ENCODE data around the gene ANGPTL4. TPM values are rescaled to one million over a fixed set of nuclear protein-coding genes. Genes with fewer than 3 reads are reported as not detected.

Gene ANGPTL4
- total and polyA plus RNA-seq, 9 of the 15 experiments (the other 6 are each of a cell fraction or from before 2014, with no cell fraction given), result 0.05 to 0.77 (median 0.22) TPM; not detected in 4

DNA sequence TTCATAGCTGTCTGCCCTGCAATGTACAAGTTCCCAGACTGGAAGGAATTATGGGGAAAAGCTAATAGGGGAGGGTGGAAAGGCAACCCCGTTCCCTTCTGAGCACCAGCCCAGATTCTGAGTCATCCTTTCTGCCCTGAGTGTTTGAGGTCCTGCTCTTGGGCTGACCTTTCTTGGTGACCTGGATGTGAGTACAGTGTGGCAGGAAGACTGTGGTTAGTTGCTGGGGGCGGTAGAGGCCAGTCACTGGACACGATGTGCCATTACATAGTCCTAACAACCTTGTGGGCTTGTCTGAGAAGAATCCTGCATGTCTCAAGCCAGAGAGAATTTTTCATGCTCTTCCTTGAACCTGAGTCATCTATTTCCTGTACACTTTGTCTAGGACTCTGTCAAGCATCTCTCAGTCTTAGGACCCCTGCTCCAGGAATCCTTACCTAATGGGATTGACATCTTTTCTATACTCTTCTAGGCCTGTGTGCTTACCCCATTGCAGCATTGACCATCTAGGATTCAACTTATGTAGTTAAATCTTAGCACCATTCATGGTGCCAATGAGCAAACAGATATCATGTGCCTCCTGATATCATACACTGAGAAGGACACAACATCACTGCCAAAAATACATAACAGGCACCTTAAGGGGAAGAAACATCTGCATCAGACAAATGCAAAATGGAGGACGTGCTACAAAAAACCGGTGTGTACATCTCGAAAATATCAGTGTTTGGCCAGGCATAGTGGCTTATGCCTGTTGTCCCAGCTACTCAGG is 8.1 kb upstream of the ANGPTL4 start (continued):
- TF ChIP-seq, protein P1, sequence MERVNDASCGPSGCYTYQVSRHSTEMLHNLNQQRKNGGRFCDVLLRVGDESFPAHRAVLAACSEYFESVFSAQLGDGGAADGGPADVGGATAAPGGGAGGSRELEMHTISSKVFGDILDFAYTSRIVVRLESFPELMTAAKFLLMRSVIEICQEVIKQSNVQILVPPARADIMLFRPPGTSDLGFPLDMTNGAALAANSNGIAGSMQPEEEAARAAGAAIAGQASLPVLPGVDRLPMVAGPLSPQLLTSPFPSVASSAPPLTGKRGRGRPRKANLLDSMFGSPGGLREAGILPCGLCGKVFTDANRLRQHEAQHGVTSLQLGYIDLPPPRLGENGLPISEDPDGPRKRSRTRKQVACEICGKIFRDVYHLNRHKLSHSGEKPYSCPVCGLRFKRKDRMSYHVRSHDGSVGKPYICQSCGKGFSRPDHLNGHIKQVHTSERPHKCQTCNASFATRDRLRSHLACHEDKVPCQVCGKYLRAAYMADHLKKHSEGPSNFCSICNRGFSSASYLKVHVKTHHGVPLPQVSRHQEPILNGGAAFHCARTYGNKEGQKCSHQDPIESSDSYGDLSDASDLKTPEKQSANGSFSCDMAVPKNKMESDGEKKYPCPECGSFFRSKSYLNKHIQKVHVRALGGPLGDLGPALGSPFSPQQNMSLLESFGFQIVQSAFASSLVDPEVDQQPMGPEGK (CRISPR knock-in tag; IDR thresholded peaks at IDR 0.05; ENCODE audit: borderline replicate concordance), result no peak
- TF ChIP-seq, protein P2, sequence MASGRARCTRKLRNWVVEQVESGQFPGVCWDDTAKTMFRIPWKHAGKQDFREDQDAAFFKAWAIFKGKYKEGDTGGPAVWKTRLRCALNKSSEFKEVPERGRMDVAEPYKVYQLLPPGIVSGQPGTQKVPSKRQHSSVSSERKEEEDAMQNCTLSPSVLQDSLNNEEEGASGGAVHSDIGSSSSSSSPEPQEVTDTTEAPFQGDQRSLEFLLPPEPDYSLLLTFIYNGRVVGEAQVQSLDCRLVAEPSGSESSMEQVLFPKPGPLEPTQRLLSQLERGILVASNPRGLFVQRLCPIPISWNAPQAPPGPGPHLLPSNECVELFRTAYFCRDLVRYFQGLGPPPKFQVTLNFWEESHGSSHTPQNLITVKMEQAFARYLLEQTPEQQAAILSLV (tag; IDR thresholded peaks at IDR 0.05), result no peak
- TF ChIP-seq EP300 (IDR thresholded peaks at IDR 0.05; ENCODE audit: low read length) (0 out of 2 replicates have a peak, but pooled peaks have one; percentile 14), MTA3 (IDR thresholded peaks at IDR 0.05; ENCODE audit: borderline replicate concordance) (0 out of 2 replicates have a peak, but pooled peaks have one; percentile 31), ZNF76 (CRISPR knock-in tag; IDR thresholded peaks at IDR 0.05; ENCODE audit: borderline replicate concordance) (no peak), KLF13 (tag; IDR thresholded peaks at IDR 0.05; ENCODE audit: borderline replicate concordance, low read depth) (no peak), SREBF1 (IDR thresholded peaks at IDR 0.05; ENCODE audit: borderline replicate concordance, low read depth, low read length) (no peak)
- TF ChIP-seq, protein P3, sequence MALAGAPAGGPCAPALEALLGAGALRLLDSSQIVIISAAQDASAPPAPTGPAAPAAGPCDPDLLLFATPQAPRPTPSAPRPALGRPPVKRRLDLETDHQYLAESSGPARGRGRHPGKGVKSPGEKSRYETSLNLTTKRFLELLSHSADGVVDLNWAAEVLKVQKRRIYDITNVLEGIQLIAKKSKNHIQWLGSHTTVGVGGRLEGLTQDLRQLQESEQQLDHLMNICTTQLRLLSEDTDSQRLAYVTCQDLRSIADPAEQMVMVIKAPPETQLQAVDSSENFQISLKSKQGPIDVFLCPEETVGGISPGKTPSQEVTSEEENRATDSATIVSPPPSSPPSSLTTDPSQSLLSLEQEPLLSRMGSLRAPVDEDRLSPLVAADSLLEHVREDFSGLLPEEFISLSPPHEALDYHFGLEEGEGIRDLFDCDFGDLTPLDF (CRISPR knock-in tag; IDR thresholded peaks at IDR 0.05), result no peak
